ENCODE data around the gene RBM20.
A peak's percentile ranks its signal among the peaks of the same experiment; 100 is the strongest.

RBM20 gene

DNA sequence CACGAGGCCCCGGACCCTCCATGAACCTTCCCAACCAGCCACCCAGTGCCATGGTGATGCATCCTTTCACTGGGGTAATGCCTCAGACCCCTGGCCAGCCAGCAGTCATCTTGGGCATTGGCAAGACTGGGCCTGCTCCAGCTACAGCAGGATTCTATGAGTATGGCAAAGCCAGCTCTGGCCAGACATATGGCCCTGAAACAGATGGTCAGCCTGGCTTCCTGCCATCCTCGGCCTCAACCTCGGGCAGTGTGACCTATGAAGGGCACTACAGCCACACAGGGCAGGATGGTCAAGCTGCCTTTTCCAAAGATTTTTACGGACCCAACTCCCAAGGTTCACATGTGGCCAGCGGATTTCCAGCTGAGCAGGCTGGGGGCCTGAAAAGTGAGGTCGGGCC is 137.0 kb downstream of the RBM20 start:
- DNase-seq (ENCODE audit: extremely low read depth in 1 of 2, low read depth in 1 of 2), result no peak

DNA sequence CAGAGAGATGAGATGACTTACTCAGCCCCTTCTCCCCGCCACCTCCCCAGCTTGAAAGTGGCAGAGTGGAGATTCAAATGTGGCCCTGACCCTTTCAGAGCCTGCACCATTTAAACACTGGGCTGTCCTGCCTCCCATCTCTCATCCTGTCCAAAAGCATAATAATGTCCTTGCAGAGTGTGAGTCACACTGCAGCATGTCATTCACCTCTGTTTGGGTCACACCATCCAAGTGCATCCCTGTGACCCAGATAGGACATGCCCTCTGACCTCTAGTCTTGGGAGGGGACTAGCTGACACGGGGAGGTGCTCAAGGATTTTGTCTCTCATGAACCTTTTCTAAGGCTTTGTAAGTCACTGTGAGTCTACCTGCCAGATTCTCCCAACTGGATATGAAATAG is 138.5 kb downstream of the RBM20 start:
- no peak for DNase-seq (ENCODE audit: extremely low read depth in 1 of 2, low read depth in 1 of 2)

DNA sequence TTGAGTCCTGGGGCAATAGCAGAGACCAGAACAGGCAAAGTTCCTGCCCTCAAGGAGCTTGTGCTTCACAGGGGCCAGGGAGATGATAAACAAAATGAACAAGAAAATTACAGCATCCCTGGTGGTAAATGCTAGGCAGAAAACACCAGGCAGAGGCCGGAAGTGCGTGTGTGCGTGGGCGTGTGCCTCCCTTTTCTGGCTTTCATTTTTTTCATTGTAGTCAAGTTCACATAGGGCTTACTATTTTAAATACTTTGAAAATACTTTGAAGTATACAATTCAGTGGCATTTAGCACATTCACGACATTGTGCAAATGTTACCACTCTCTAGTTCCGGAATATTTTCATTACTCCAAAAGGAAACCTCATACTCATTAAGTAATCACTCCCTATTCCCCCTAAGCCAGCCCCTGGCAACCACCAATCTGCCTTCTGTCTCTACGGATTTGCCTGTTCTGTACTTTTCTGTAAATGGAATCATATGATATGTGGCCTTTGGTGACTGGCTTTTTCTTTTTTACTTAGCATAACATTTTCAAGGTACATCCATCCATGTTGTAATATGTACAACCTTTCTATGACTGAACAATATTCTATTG is 139.5 kb downstream of the RBM20 start:
- DNase-seq (ENCODE audit: extremely low read depth in 1 of 2, low read depth in 1 of 2), result peak; percentile 47 to 55

DNA sequence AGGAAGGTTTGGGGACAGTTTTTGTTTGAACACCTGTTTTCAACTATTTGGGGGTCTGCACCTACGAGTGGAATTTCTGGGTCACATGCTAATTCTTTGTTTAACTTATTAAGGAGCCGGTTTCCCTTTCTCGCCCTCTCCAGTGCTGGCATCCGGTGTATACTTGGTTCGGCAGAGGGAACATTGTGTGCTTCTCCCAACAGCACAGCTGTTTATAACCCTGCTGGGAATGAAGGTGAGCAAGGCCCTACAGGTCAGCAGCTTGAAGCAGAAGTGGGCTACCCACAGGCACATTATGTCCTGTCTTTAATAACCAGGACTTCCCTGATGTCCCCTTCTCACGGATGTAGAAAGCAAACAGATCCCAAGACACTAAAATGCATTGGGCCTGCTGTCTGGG is 140.1 kb downstream of the RBM20 start:
- DNase-seq (ENCODE audit: extremely low read depth in 1 of 2, low read depth in 1 of 2), result no peak

DNA sequence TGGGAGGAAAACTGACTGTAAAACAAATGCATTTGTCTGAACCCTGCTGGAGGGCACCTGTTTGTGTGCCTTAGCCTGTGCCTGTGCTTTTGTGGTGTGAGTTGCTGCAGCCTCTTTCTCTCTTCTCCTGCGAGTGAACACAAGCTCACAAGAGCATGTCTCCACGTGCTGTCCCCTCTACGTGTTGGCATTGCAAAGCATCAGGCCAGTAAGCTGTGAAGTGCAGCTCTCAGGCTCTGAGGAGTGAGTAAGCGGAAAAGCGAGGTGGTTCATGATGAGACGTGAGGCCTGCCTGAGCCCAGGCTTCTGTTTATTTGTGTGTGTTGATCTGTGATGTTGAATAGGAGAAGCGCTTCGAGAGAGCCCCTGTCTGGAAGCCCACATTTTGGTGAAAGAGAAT is 142.0 kb downstream of the RBM20 start:
- DNase-seq (ENCODE audit: extremely low read depth in 1 of 2, low read depth in 1 of 2), result no peak

DNA sequence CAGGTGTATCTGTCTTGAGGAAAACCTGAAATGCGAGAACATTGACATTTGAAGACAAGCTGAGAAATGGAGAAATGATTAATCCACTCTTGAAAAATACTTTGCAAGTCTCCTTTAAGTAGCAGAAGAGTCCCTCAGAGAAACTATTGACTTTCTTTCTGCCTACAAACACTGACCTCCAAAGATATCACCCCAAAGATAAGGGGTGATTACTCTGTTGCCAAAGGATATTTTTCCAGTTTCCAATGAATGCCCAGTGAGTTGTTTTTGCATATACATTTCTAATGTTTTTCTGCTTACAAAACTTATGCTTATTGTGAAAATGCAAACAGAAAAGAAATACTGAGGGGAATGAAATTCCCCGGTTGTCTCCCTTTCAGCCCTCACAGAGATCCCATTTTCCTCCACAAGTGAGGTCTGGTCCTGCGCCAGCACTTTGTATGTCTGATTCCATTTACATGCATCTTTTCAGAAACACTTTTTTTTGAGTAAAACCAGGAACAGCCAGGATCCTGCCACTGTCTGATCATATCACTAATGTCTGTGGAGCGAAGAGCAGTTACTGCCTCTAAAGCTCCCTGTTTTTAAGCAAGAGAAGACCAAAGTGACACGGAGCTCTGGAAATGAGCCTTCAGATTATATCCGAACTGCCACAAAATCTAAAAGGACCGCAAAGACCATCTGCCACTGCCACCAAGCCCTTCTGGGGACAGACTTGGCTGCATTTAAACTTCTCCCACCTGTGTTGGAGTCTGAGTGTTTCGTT is 144.7 kb downstream of the RBM20 start:
- DNase-seq (ENCODE audit: extremely low read depth in 1 of 2, low read depth in 1 of 2), result no peak

DNA sequence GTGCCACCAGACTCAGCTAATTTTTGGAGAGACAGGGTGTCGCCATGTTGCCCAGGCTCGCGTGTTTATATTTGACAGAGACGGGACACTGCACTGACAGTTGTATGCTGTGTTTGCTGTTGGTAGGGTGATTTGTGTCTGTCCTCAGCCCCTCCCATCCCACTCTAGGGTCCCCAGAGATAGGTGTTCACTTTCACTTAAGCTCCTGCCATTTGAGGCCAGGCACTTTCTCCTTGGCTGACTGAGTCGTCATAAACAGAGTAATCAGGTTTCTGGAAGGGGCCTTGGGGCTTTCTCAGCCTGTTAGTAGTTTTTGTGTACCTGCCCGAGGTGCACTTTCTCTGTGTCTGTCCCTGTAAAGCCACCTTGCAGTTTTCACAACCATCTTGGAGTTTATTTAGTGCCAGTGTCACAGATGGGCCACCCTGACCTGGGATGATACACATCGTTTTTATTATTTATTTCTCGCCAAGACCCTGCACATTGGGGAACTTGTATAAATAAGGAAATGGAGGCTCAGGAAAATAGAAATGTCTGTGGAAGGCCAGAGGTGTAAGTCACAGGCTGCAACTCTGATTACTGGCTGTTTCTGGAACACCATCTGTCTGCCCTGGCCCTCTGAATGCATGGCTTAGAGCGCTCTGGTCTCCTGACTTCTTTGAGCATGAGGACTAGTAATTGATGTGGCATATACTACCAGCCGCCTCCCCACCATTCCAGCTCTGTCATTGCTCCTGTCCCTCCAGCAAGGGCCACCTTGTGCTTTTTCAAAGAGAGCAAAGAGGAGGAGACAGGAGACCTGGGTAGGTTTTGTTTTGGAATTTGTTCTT is 145.7 kb downstream of the RBM20 start:
- DNase-seq (ENCODE audit: extremely low read depth in 1 of 2, low read depth in 1 of 2), result no peak

DNA sequence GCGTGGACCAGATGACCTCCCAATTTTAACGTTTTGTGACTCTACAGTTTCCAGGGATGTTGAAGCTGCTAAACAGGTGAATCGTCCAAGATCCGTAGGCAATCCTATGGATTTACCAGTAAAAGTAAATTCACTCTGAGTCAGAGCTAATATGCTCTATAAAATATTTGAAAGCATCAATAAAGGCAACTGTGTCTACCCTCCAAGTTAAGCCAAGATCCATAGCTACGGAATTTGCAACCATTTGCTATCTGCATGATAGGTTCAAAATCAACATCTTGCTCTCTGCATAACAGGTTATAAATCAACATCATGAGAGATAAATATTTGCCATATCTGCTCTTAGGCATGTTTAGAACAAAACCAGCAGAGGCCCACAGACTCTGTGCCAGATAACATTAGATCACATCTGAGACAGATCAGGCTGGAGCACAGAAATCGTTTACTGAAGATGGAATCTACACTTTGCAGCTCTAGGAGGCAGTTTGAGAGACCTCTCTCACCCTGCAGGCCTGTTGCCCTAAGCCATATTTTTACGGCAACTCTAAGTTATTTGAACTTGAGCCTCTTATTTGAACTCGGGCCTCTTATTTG is 146.9 kb downstream of the RBM20 start:
- no peak for DNase-seq (ENCODE audit: extremely low read depth in 1 of 2, low read depth in 1 of 2)

DNA sequence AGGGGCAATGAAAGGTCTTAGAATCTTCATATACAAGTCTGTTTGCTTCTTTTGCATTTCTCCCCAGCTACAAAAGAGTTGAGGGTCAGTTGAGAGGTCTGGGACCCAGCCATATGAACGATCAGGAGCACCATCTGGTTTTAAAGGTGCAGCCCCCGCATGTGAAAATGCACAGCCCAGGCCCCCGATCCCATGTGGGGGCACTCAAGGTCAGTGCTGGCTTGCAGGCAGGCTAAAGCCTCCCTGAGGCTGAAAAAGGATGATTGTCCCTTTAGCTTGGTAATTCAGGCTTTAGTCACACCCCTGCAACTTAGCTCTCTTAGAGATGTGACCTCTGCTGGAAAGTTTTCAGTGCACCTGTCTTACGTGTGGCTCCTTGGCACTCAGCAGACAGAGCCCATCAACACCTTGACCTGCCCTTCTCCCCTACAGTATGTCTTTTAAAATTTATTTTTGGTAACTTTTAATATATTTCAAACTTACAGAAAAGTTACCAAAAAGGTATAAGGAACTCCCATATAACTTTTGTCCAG is 147.5 kb downstream of the RBM20 start:
- DNase-seq (ENCODE audit: extremely low read depth in 1 of 2, low read depth in 1 of 2), result no peak

DNA sequence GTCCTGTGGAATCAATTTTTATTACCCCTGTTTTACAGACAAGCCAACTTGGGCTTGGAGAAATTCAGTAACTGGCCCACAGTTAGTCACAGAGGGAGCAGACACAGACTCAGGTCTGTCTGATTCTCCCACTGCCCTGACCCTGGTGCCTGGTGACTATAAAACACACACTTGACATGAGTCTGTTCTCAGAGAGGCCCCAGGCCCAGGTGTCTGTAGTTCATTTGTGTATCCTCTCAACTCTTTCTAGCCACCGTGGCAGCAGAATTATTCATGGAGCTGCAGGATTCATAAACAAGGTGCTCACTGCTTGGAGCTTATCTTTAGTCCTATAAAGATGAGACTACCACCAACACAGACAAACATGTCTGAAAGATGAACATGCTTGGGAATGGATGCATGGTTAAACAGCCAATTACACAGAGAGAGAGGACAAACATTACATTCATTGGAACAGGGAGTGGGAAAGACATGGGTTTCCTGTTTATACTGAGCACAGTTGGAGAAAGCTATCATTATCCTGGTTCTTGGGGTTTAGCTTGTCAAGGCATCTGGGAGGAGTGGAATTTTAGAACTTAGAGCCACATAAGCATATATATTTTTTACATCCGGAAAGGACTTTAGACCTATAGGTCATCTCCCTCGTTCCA is 148.5 kb downstream of the RBM20 start:
- DNase-seq (ENCODE audit: extremely low read depth in 1 of 2, low read depth in 1 of 2), result no peak

DNA sequence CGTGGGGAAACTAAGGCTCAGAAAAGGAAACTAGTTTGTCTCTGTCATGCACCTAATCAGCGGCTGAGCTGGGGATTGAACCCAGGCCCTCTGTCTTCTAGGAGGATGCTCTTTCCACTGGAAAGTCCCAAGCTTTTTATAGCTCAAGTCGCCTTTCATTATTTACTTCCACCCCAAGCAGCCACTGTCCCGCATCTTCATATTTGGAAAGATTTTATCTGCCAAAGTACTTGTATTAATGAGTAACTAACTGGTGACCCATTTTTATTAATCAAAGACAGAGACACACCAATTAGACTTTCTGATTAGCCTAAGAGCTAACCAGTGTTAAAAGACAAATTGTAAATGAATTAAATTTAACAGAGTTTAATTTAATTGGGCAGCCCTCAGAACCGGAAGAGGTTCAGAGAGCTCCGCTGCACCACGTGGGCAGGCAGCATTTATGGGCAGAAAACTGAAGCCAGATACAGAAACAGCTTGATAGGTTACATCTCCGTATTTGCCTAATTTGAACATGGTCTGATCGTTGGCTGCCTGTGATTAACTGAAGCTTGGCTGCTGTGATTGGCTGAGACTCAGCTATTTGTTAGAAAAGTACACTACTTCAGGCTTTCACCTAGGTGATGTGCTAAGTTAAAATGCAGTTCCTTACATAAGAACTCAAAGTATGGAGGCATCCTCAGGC is 149.1 kb downstream of the RBM20 start:
- DNase-seq (ENCODE audit: extremely low read depth in 1 of 2, low read depth in 1 of 2), result no peak

DNA sequence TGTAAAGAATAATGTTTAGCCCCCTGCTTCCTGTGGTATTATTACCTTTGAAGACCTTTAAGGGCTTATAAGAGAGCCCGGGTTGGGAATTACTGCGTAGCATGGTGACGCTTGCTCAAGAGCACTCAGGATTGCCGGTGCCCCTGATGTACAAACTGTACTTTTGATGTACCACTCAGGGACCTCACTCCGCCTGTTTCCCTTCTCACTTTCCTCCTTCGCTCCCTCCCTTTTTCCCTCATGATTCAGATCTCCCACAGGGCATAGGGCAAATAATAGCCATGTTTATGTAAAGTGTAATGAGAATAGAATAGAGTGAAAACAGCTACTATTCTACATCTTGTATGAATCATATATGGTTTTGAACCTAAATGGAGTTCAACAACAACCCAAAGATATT is 149.8 kb downstream of the RBM20 start:
- no peak for DNase-seq (ENCODE audit: extremely low read depth in 1 of 2, low read depth in 1 of 2)

DNA sequence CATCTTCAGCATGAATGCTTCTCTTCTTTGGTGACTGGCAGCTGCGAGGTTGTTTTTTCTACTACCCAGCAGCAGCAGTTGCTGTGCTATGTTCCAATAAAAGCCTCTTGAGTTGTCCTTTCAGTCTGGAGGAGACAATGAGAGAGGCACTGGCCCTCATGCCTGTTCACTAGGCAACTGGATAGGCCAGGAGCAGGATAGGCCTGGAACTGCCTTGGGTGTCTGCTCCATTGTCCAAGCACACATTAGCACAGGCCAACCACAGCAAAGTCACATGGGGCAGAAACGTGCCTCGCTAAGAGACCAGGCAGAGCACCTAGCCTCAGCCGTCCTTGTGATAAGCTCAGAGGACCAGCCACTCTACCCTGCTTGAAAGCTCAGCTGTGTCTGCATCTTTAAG is 150.7 kb downstream of the RBM20 start:
- no peak for DNase-seq (ENCODE audit: extremely low read depth in 1 of 2, low read depth in 1 of 2)

DNA sequence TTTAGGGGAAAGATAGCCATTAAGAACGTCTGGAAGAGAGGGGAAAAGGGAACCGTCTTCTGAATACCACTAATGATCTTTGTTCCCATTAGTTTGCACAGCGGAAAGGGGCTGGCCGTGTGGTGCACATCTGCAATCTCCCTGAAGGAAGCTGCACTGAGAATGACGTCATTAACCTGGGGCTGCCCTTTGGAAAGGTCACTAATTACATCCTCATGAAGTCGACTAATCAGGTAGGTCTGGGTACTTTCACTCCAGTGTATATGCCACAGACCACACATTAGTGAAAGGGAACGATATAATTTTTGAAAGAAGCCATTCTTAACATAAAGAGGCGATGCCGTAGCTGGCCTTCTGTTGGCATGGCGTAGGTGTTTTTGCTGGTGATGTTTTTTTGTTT is 153.3 kb downstream of the RBM20 start:
- no peak for DNase-seq (ENCODE audit: extremely low read depth in 1 of 2, low read depth in 1 of 2)

DNA sequence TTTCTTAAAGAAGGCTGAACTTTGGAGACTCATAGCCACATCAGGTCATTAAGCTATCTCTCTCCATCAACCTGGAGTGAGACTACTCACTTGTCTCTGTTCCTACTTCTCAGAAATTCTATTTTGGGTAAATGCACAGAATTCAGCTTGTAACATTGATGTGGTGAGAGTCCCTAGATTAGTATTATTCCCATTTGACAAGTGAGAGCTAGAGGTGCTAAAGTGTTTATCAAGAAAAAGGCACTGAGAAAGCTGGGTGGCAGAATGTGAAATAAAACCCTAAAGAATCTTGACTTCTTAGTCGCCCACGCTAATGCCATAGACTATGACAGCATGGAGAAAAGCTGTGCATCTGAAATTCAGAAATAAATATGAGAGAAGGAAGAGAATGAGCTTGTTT is 154.2 kb downstream of the RBM20 start:
- DNase-seq (ENCODE audit: extremely low read depth in 1 of 2, low read depth in 1 of 2), result no peak

DNA sequence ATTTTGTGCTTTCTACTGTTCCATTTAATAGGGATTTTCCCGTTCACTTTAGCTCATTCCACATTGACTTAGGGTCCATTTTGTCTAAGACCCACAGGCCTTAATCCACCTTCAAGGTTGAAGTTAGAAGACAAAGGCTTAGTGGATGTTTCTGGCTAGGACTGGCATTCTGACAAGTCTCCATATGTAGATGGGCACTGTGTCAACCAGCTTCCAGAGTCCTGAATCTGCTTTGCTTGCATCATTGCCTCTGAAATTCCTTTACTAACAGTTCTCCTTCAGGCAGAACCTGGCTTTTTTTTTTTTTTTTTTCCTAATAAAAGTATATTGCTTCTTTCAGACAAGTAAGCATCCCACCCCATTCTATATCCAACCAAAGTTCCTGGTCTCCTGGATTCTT is 158.0 kb downstream of the RBM20 start:
- no peak for DNase-seq (ENCODE audit: extremely low read depth in 1 of 2, low read depth in 1 of 2)

DNA sequence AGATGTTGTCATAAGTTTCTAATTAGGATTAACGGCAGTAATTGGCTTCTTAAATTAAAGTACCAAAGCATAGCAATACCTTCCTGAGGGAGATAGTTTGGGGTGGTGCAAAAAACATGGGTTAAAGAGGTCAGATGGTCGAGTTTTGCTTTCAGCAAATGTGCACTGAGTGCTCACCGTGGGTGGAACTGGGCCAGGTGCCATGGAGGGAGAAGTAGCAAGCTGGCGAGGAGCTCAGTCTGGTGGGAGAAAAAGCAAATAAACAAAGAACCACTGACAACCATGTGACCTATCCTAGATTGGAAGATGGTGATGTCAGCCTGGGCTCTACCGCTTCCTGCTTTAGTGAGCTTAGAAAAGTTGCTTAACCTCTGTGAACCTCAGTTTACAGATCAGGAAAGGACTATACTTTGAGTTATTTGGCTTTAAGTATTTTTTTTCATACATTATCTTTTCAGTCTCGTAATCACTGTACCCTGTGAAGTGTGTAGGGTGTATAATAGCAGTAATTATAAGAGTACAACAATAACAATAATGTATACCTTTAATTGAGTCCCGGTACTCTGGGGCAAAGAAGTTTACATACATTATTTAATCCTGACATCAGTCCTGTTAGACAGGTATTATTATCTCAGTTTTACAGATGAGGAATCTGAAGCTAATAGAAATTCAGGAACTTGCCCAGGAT is 158.6 kb downstream of the RBM20 start:
- peak in 1 of 2 donors; percentile 2 for DNase-seq (ENCODE audit: extremely low read depth in 1 of 2, low read depth in 1 of 2)

DNA sequence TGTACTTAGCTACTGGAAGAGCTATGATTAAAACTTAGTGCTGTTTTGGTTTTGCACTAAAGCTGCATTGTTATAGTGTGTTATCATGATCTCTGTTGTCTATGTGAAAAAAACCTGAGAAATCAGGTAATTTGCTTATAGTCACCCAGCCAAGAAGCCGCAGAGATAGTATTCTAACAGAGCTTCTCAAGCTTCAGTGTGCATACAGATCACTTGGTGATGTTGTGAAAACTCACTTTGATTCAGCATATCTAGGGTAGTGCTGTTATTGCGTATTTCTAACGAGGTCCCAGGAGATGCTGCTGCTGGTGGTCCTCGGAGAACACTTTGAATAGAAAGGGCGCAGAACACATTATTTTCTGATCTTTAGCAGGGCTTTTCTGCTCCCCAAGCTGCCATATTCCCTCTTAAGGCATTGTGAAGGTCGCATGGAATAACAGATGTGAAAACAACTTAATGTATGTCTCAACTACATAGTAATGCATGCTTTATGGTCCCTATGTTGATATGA is 159.2 kb downstream of the RBM20 start:
- no peak for DNase-seq (ENCODE audit: extremely low read depth in 1 of 2, low read depth in 1 of 2)

DNA sequence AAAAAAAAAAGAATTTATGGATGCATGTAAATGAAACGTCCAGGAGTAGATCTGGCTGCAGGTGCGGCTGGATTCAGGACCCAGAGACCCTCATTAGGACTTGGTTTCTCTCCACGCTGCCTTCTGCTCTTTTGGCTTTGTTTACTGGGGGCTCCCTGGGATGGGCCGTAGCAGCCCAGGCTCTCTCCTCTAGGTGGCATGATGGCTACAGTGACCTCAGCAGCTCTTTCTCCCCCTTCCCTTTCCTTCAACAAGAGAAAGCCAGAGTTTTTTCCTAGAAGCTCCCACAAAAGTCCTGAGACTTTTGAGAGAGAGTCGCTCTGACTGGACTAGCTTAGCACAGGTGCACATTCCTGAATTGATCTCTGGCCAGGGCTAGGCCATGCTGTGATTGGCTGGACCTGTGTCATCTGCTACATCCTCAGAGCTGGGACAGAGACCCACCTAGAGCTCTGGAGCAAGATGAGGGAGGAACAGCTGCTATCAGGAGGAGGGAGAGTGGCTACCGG is 159.7 kb downstream of the RBM20 start:
- DNase-seq (ENCODE audit: extremely low read depth in 1 of 2, low read depth in 1 of 2), result peak in 1 of 2 donors; percentile 6
